ENCODE results near the gene TBCA. TPM values are rescaled to one million over a fixed set of nuclear protein-coding genes. Genes with fewer than 3 reads are reported as not detected.

The TBCA gene
- total RNA-seq, 1 experiment from 2014 or later: 317 TPM

- TF ChIP-seq, protein P1, sequence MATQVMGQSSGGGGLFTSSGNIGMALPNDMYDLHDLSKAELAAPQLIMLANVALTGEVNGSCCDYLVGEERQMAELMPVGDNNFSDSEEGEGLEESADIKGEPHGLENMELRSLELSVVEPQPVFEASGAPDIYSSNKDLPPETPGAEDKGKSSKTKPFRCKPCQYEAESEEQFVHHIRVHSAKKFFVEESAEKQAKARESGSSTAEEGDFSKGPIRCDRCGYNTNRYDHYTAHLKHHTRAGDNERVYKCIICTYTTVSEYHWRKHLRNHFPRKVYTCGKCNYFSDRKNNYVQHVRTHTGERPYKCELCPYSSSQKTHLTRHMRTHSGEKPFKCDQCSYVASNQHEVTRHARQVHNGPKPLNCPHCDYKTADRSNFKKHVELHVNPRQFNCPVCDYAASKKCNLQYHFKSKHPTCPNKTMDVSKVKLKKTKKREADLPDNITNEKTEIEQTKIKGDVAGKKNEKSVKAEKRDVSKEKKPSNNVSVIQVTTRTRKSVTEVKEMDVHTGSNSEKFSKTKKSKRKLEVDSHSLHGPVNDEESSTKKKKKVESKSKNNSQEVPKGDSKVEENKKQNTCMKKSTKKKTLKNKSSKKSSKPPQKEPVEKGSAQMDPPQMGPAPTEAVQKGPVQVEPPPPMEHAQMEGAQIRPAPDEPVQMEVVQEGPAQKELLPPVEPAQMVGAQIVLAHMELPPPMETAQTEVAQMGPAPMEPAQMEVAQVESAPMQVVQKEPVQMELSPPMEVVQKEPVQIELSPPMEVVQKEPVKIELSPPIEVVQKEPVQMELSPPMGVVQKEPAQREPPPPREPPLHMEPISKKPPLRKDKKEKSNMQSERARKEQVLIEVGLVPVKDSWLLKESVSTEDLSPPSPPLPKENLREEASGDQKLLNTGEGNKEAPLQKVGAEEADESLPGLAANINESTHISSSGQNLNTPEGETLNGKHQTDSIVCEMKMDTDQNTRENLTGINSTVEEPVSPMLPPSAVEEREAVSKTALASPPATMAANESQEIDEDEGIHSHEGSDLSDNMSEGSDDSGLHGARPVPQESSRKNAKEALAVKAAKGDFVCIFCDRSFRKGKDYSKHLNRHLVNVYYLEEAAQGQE (IDR thresholded peaks at IDR 0.05; ENCODE audit: low read depth): no peak
- TF ChIP-seq CEBPB (IDR thresholded peaks at IDR 0.05; ENCODE audit: low read depth): no peak
- TF ChIP-seq EGR1 (IDR thresholded peaks at IDR 0.05; ENCODE audit: low read depth): no peak
- TF ChIP-seq POLR2A (IDR thresholded peaks at IDR 0.05; ENCODE audit: borderline replicate concordance, extremely low read depth, insufficient read depth, insufficient read length): no peak
- no peak for TF ChIP-seq MAX (IDR thresholded peaks at IDR 0.05)
Observed at GRCh38 chr5:77795268-77795667, 19.1 kb upstream of the TBCA start (continued).

- no peak overlapping the region for H3K27ac ChIP-seq (ENCODE audit: low read depth, low read length)
- H3K79me2 ChIP-seq (ENCODE audit: insufficient read depth, low read length): no peaks in the 10 kb centered on the region
- intact Hi-C loops (cut with micrococcal nuclease): no loop called here
- no peak overlapping the region for H3K4me3 ChIP-seq (replicated peaks in 1 of 2; ENCODE audit: low read depth in 1 of 2, low read length in 2 of 2)
- CTCF ChIA-PET: no interaction called here
- POLR2A ChIA-PET: no interaction called here
- H3K9ac ChIP-seq (ENCODE audit: low read length): no peak overlapping the region
- H3K4me1 ChIP-seq (ENCODE audit: control insufficient read depth in 1 of 2, insufficient read depth in 2 of 2, low read length in 2 of 2): no peaks in the 10 kb centered on the region
- no peaks in the 10 kb centered on the region for H3K27me3 ChIP-seq (ENCODE audit: insufficient read depth, low read length)
- no peaks in the 10 kb centered on the region for H3K9me2 ChIP-seq (ENCODE audit: insufficient read depth)
- DNase-seq (ENCODE audit: low read depth, low spot score) (no peak), ATAC-seq (no peak)
- H3K9me3 ChIP-seq (ENCODE audit: control insufficient read depth in 1 of 2, insufficient read depth in 1 of 2, low read depth in 1 of 2, low read length in 2 of 2): no peaks in the 10 kb centered on the region
- H2AFZ ChIP-seq (ENCODE audit: low read depth, low read length, poor library complexity, severe bottlenecking): no peak overlapping the region
- RAD21 ChIA-PET (ENCODE audit: low non-redundant PET in 1 of 2, low total read pairs in 2 of 2, uncharacterized antibody in 2 of 2, unreplicated experiment in 2 of 2): no interaction called here
- no TSS peak for BruUV-seq (replicated peaks)
- no peak for TF ChIP-seq EGR1 (IDR thresholded peaks at IDR 0.05; ENCODE audit: low read depth)
- no peak for TF ChIP-seq POLR2A (IDR thresholded peaks at IDR 0.05; ENCODE audit: borderline replicate concordance, extremely low read depth, insufficient read depth, insufficient read length)
- TF ChIP-seq POLR2AphosphoS5 (IDR thresholded peaks at IDR 0.05; ENCODE audit: low read depth, low read length): no peak
- TF ChIP-seq ELF1 (IDR thresholded peaks at IDR 0.05; ENCODE audit: borderline replicate concordance, low read depth): no peak
- TF ChIP-seq FOSL1 (IDR thresholded peaks at IDR 0.05; ENCODE audit: low read depth): no peak
- no peak for TF ChIP-seq CBX3 (IDR thresholded peaks at IDR 0.05; ENCODE audit: low read depth)
- TF ChIP-seq TCF7L2 (IDR thresholded peaks at IDR 0.05; ENCODE audit: borderline replicate concordance, extremely low read depth, insufficient read depth, insufficient read length): no peak
- TF ChIP-seq, protein P2, sequence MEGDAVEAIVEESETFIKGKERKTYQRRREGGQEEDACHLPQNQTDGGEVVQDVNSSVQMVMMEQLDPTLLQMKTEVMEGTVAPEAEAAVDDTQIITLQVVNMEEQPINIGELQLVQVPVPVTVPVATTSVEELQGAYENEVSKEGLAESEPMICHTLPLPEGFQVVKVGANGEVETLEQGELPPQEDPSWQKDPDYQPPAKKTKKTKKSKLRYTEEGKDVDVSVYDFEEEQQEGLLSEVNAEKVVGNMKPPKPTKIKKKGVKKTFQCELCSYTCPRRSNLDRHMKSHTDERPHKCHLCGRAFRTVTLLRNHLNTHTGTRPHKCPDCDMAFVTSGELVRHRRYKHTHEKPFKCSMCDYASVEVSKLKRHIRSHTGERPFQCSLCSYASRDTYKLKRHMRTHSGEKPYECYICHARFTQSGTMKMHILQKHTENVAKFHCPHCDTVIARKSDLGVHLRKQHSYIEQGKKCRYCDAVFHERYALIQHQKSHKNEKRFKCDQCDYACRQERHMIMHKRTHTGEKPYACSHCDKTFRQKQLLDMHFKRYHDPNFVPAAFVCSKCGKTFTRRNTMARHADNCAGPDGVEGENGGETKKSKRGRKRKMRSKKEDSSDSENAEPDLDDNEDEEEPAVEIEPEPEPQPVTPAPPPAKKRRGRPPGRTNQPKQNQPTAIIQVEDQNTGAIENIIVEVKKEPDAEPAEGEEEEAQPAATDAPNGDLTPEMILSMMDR (IDR thresholded peaks at IDR 0.05 in 2 of 3, conservative IDR thresholded peaks at IDR 0.05 in 1 of 3; ENCODE audit: borderline replicate concordance in 1 of 3, insufficient read depth in 1 of 3, low read depth in 2 of 3, low read length in 2 of 3): no peak
- TF ChIP-seq SIN3A (IDR thresholded peaks at IDR 0.05; ENCODE audit: low read depth): no peak
- no peak for TF ChIP-seq CEBPB (IDR thresholded peaks at IDR 0.05; ENCODE audit: low read depth)
- TF ChIP-seq, protein P3, sequence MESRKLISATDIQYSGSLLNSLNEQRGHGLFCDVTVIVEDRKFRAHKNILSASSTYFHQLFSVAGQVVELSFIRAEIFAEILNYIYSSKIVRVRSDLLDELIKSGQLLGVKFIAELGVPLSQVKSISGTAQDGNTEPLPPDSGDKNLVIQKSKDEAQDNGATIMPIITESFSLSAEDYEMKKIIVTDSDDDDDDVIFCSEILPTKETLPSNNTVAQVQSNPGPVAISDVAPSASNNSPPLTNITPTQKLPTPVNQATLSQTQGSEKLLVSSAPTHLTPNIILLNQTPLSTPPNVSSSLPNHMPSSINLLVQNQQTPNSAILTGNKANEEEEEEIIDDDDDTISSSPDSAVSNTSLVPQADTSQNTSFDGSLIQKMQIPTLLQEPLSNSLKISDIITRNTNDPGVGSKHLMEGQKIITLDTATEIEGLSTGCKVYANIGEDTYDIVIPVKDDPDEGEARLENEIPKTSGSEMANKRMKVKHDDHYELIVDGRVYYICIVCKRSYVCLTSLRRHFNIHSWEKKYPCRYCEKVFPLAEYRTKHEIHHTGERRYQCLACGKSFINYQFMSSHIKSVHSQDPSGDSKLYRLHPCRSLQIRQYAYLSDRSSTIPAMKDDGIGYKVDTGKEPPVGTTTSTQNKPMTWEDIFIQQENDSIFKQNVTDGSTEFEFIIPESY (IDR thresholded peaks at IDR 0.05; ENCODE audit: extremely low read depth, insufficient replicate concordance, low read length): no peak
- TF ChIP-seq SRF (IDR thresholded peaks at IDR 0.05; ENCODE audit: low read depth): no peak
- no peak for TF ChIP-seq RAD21 (IDR thresholded peaks at IDR 0.05; ENCODE audit: low read depth)
- TF ChIP-seq ZNF274 (IDR thresholded peaks at IDR 0.05; ENCODE audit: low read depth, low read length): no peak
- no peak for TF ChIP-seq YY1 (IDR thresholded peaks at IDR 0.05; ENCODE audit: extremely low read depth, insufficient replicate concordance, low read depth, low read length)
- no peak overlapping the region for H3K4me2 ChIP-seq (ENCODE audit: low read length)
- H3K36me3 ChIP-seq (ENCODE audit: control insufficient read depth in 1 of 2, insufficient read depth in 2 of 2, low read length in 2 of 2): no peaks in the 10 kb centered on the region
- H4K20me1 ChIP-seq (ENCODE audit: insufficient read depth): no peaks in the 10 kb centered on the region
Observed at GRCh38 chr5:77791926-77792325, 15.8 kb upstream of the TBCA start.

Measured in HCT116 (cell line).